Activated CD8-positive, alpha-beta memory T cell treated with anti-CD3 and anti-CD28 coated beads, Interleukin-2, amount 10 ng/mL, durations not matched to agents 7 days and 5 days (primary cell): ENCODE data around the gene INO80E. TPM values are rescaled to one million over a fixed set of nuclear protein-coding genes. Genes with fewer than 3 reads are reported as not detected.
A peak's percentile ranks its signal among the peaks of the same experiment; 100 is the strongest.
"Not testable (repeated sequence)": the region's sequence is repeated elsewhere in the genome, so short reads cannot be mapped to it uniquely, and the experiment has no call there.

Experiments
- ATAC-seq: fragments of 150-1000 bp; cut with Tn5 transposase; one replicate; pipeline ENCODE4 v1.10.0; 2021; ENCODE audit warnings: moderate library complexity
- CTCF ChIA-PET: fragments of 350-600 bp; sonication (Branson Sonifier 250); formaldehyde crosslinking; loops from one replicate; lab custom pipeline; 2021; ENCODE audit warnings: antibody characterized with exemption; lab: Charles Lee
- DNase-seq: peaks from one replicate; pipeline ENCODE4 v3.0.0-alpha.2; 2020
- H3K27ac Mint-ChIP-seq: one replicate; pipeline ENCODE4 v1.8.0; 2021; ENCODE audit warnings: mild to moderate bottlenecking, mixed read lengths
- H3K27me3 Mint-ChIP-seq: one replicate; pipeline ENCODE4 v1.8.0; 2021; ENCODE audit warnings: mixed read lengths
- H3K36me3 Mint-ChIP-seq: one replicate; pipeline ENCODE4 v1.8.0; 2021; ENCODE audit warnings: mild to moderate bottlenecking, mixed read lengths
- H3K4me1 Mint-ChIP-seq: one replicate; pipeline ENCODE4 v1.8.0; 2021; ENCODE audit warnings: mixed read lengths
- H3K4me3 Mint-ChIP-seq: one replicate; pipeline ENCODE4 v1.8.0; 2021; ENCODE audit warnings: mild to moderate bottlenecking, moderate library complexity, mixed read lengths
- H3K9me3 Mint-ChIP-seq: one replicate; pipeline ENCODE4 v1.8.0; 2022; ENCODE audit warnings: low read depth, mixed read lengths
- total RNA-seq, 2 experiments: library from RNA; stranded (reverse); gene quantifications; one replicate each; pipeline ENCODE4 v1.2.3, GENCODE V29; 2021

The INO80E gene
- total RNA-seq, 2 experiments from 2014 or later = 102 to 116 TPM

GRCh38 chr16:30011714-30012504, 15.9 kb downstream of the INO80E start:
- peaks cover 5% of the 10 kb centered on the region for H3K4me1 Mint-ChIP-seq
- H3K27me3 Mint-ChIP-seq = peaks cover 38% of the 10 kb centered on the region
- H3K36me3 Mint-ChIP-seq = no peaks in the 10 kb centered on the region
- H3K27ac Mint-ChIP-seq = no peak overlapping the region
- CTCF ChIA-PET = no interaction called here
- H3K4me3 Mint-ChIP-seq = peak overlapping the region; percentile 20
- no peaks in the 10 kb centered on the region for H3K9me3 Mint-ChIP-seq
- ATAC-seq = no peak
- no peak for DNase-seq

DNA sequence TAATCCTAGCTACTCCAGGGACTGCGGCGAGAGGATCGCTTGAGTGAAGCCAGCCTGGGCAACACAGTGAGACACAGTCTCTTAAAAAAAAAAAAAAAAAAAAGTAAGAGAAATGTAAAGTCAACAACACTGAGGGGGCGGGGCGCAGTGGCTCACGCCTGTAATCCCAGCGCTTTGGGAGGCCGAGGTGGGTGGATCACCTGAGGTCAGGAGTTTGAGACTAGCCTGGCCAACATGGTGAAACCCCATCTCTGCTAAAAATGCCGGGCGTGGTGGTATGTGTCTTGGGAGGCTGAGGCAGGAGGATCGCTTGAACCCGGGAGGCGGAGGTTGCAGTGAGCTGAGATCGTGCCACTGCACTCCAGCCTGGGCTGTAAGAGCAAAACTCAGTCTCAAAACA, 16.6 kb downstream of the INO80E start:
- H3K27ac Mint-ChIP-seq, CTCF ChIA-PET, H3K4me1 Mint-ChIP-seq, H3K4me3 Mint-ChIP-seq, ATAC-seq, H3K36me3 Mint-ChIP-seq, H3K9me3 Mint-ChIP-seq, DNase-seq: not testable (repeated sequence)
- H3K27me3 Mint-ChIP-seq = peaks cover 42% of the 10 kb centered on the region

- not testable (repeated sequence) for H3K9me3 Mint-ChIP-seq, H3K4me3 Mint-ChIP-seq, H3K27ac Mint-ChIP-seq, DNase-seq, ATAC-seq, H3K4me1 Mint-ChIP-seq, H3K36me3 Mint-ChIP-seq
- CTCF ChIA-PET = interaction anchor here (0.7 to 1.7 kb wide), 4 partner anchors 17 to 40 kb away, joined by 3 to 6 read pairs (median 3); partner anchors contain the start of gene INO80E
- H3K27me3 Mint-ChIP-seq = peaks cover 39% of the 10 kb centered on the region
These were observed 19.4 kb downstream of the INO80E start for GRCh38 chr16:30015450-30015849.

- Mint-ChIP-seq H3K27me3 (peaks cover 35% of the 10 kb centered on the region), H3K4me1 (peaks cover 9% of the 10 kb centered on the region), H3K9me3 (no peaks in the 10 kb centered on the region), H3K4me3 (no peak overlapping the region), H3K36me3 (no peaks in the 10 kb centered on the region), H3K27ac (no peak overlapping the region)
- DNase-seq (no peak), ATAC-seq (no peak)
- CTCF ChIA-PET = interaction anchor here (4.8 kb wide), 1 partner anchor 15 kb away, joined by 21 read pairs; the partner anchor contains the start of gene TLCD3B
These were observed 20.7 kb downstream of the INO80E start for GRCh38 chr16:30016555-30017276.

GRCh38 chr16:30017277-30017656, 21.2 kb downstream of the INO80E start:
- DNase-seq (no peak), ATAC-seq (no peak)
- H3K27me3 Mint-ChIP-seq = peaks cover 29% of the 10 kb centered on the region
- H3K4me1 Mint-ChIP-seq = peaks cover 7% of the 10 kb centered on the region
- CTCF ChIA-PET = interaction anchor here (1.1 to 4.8 kb wide), 4 partner anchors 14 to 326 kb away, joined by 3 to 21 read pairs (median 5); partner anchors contain the start of gene TLCD3B
- no peak overlapping the region for H3K4me3 Mint-ChIP-seq
- no peaks in the 10 kb centered on the region for H3K9me3 Mint-ChIP-seq
- H3K27ac Mint-ChIP-seq = no peak overlapping the region
- no peaks in the 10 kb centered on the region for H3K36me3 Mint-ChIP-seq

- DNase-seq, H3K4me1 Mint-ChIP-seq, H3K36me3 Mint-ChIP-seq, ATAC-seq, H3K9me3 Mint-ChIP-seq, H3K4me3 Mint-ChIP-seq, H3K27ac Mint-ChIP-seq: not testable (repeated sequence)
- CTCF ChIA-PET = interaction anchor here (1.1 to 4.8 kb wide), 6 partner anchors 14 to 326 kb away, joined by 3 to 21 read pairs (median 5); partner anchors contain the start of gene TLCD3B
- H3K27me3 Mint-ChIP-seq = peaks cover 24% of the 10 kb centered on the region
These were observed 21.9 kb downstream of the INO80E start for GRCh38 chr16:30017937-30018336.

DNA sequence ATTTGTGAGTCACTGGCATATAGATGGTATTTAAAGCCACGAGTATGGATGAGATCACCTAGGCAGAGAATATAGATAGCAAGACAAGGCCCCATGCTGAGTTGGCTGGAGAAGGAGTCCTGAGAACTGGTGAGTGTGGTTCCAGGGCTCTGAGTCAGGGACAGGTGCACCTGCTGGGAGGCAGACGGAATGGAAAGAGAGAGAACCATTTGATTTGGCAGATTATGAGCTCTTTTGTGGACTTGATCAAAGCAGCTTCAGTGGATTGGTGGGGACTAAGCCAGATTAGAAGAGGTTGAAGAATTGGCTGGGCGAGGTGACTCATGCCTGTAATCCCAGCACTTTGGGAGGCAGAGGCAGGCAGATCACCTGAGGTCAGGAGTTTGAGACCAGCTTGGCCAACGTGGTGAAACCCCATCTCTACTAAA, 22.7 kb downstream of the INO80E start:
- H3K27ac Mint-ChIP-seq = no peak overlapping the region
- no peaks in the 10 kb centered on the region for H3K36me3 Mint-ChIP-seq
- DNase-seq = no peak
- H3K9me3 Mint-ChIP-seq = no peaks in the 10 kb centered on the region
- no peak for ATAC-seq
- no peak overlapping the region for H3K4me3 Mint-ChIP-seq
- peaks cover 7% of the 10 kb centered on the region for H3K4me1 Mint-ChIP-seq
- peaks cover 24% of the 10 kb centered on the region for H3K27me3 Mint-ChIP-seq
- CTCF ChIA-PET = interaction anchor here (1.1 to 4.8 kb wide), 6 partner anchors 13 to 327 kb away, joined by 3 to 21 read pairs (median 5); partner anchors contain the start of gene TLCD3B

- CTCF ChIA-PET = interaction anchor here (1.1 to 1.5 kb wide), 5 partner anchors 9 to 331 kb away, joined by 3 to 7 read pairs (median 4); no protein-coding TSS in a partner anchor
- Mint-ChIP-seq H3K4me1 (peaks cover 7% of the 10 kb centered on the region), H3K9me3 (no peaks in the 10 kb centered on the region), H3K4me3 (no peak within 1 kb of the TSS), H3K27me3 (peaks cover 32% of the 10 kb centered on the region), H3K36me3 (no peaks in the 10 kb centered on the region), H3K27ac (no peak within 1 kb of the TSS)
- ATAC-seq = no peak
- DNase-seq = no peak
These were observed 26.8 kb downstream of the INO80E start, which contains the start of gene C16orf92 for GRCh38 chr16:30022887-30023286. Gene C16orf92, plus strand, starts transcription at chr16:30023198. Its CDS starts 143 bp downstream, at chr16:30023341.

DNA sequence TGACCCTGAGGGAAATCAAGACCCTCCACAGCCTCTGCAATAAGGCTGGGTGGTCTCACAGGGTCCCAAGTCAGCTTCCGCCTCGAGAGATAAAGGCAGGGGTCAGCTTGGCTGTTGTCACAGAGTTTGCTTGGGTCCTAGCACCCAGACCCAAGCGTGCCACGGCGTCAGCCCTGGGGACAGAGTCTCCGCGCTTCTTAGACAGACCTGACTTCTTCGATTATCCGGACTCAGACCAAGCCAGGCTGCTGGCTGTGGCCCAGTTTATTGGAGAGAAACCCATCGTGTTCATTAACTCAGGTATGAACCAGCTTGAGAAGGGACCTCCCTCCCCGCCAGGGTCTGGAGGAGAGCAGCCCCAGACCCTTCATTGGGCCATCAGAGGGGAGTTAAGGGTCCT, 27.5 kb downstream of the INO80E start:
- CTCF ChIA-PET = interaction anchor here (0.5 to 1.4 kb wide), 3 partner anchors 8 to 202 kb away, joined by 3 to 7 read pairs (median 4); no protein-coding TSS in a partner anchor
- no peaks in the 10 kb centered on the region for H3K36me3 Mint-ChIP-seq

GRCh38 chr16:30024451-30024850, 28.4 kb downstream of the INO80E start:
- H3K27ac Mint-ChIP-seq = no peak overlapping the region
- CTCF ChIA-PET = no interaction called here

More for the DNA sequence above, 27.5 kb downstream of the INO80E start:
- no peak overlapping the region for H3K4me3 Mint-ChIP-seq
- H3K9me3 Mint-ChIP-seq = no peaks in the 10 kb centered on the region
- peaks cover 7% of the 10 kb centered on the region for H3K4me1 Mint-ChIP-seq
- H3K27ac Mint-ChIP-seq = no peak overlapping the region
- ATAC-seq (no peak), DNase-seq (no peak)
- peaks cover 38% of the 10 kb centered on the region for H3K27me3 Mint-ChIP-seq

GRCh38 chr16:30025156-30025555, 29.1 kb downstream of the INO80E start:
- CTCF ChIA-PET = no interaction called here
- no peak overlapping the region for H3K4me3 Mint-ChIP-seq
- peaks cover 7% of the 10 kb centered on the region for H3K4me1 Mint-ChIP-seq
- no peaks in the 10 kb centered on the region for H3K9me3 Mint-ChIP-seq
- H3K27ac Mint-ChIP-seq = no peak overlapping the region
- ATAC-seq = no peak
- H3K27me3 Mint-ChIP-seq = peaks cover 46% of the 10 kb centered on the region
- no peaks in the 10 kb centered on the region for H3K36me3 Mint-ChIP-seq
- no peak for DNase-seq

More at GRCh38 chr16:30024451-30024850, 28.4 kb downstream of the INO80E start:
- H3K27me3 Mint-ChIP-seq = peaks cover 39% of the 10 kb centered on the region
- no peak for DNase-seq
- H3K4me1 Mint-ChIP-seq = peaks cover 7% of the 10 kb centered on the region
- H3K9me3 Mint-ChIP-seq = no peaks in the 10 kb centered on the region
- no peaks in the 10 kb centered on the region for H3K36me3 Mint-ChIP-seq
- ATAC-seq = no peak
- no peak overlapping the region for H3K4me3 Mint-ChIP-seq

- Mint-ChIP-seq H3K27ac (no peak overlapping the region), H3K9me3 (no peaks in the 10 kb centered on the region), H3K27me3 (peaks cover 45% of the 10 kb centered on the region), H3K36me3 (no peaks in the 10 kb centered on the region), H3K4me1 (peaks cover 7% of the 10 kb centered on the region), H3K4me3 (no peak overlapping the region)
- CTCF ChIA-PET = no interaction called here
- DNase-seq (no peak), ATAC-seq (no peak)
These were observed 29.5 kb downstream of the INO80E start for GRCh38 chr16:30025574-30025973.

DNA sequence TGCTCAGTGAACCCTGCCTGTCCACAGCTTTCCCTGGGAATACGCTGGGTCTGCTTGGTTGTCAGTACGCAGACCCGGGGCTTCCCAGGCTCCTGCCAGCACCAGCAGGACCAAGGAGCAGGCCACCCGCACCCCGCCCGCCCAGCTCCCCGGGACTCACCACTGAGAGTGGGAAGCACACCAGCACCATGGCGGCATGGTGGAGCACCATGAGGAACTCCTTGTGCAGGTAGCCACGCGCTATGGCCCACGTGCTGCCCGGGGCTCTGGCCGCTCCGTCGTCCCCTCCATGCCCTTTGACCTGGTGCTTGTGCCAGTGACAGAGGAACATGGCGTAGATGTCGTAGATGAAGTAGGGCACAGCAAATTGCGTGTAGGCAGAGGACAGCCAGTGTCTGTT, 30.4 kb downstream of the INO80E start:
- no peak for ATAC-seq
- no peak overlapping the region for H3K27ac Mint-ChIP-seq
- CTCF ChIA-PET = no interaction called here

More for the DNA sequence above, 30.4 kb downstream of the INO80E start:
- H3K4me3 Mint-ChIP-seq = no peak overlapping the region
- no peaks in the 10 kb centered on the region for H3K36me3 Mint-ChIP-seq
- no peaks in the 10 kb centered on the region for H3K9me3 Mint-ChIP-seq
- H3K27me3 Mint-ChIP-seq = peaks cover 50% of the 10 kb centered on the region
- H3K4me1 Mint-ChIP-seq = no peaks in the 10 kb centered on the region
- DNase-seq = no peak
